GM12892 (cell line): Measurements from ENCODE around the gene TMX1.

ENCODE experiments used
- DNase-seq: peaks from one replicate; pipeline ENCODE4 v3.0.0; 2011; ENCODE audit not compliant: insufficient read length
- FAIRE-seq: peaks from 2 replicates; lab custom pipeline; 2011; peaks lifted over from hg19 to GRCh38; lab: Jason Lieb, UNC
- POLR2A ChIP-seq: IDR thresholded peaks from 2 replicates; pipeline ENCODE4 v1.6.1; 2011; ENCODE audit warnings: low read depth, low read length, control low read depth
- POLR2AphosphoS5 ChIP-seq: IDR thresholded peaks from 2 replicates; pipeline ENCODE4 v1.6.1; 2011; ENCODE audit warnings: low read depth, low read length, control low read depth
- TAF1 ChIP-seq: IDR thresholded peaks from 2 replicates; pipeline ENCODE4 v1.6.1; 2011; ENCODE audit warnings: low read depth, mild to moderate bottlenecking, control low read depth, low read length, borderline replicate concordance

Gene TMX1

DNA sequence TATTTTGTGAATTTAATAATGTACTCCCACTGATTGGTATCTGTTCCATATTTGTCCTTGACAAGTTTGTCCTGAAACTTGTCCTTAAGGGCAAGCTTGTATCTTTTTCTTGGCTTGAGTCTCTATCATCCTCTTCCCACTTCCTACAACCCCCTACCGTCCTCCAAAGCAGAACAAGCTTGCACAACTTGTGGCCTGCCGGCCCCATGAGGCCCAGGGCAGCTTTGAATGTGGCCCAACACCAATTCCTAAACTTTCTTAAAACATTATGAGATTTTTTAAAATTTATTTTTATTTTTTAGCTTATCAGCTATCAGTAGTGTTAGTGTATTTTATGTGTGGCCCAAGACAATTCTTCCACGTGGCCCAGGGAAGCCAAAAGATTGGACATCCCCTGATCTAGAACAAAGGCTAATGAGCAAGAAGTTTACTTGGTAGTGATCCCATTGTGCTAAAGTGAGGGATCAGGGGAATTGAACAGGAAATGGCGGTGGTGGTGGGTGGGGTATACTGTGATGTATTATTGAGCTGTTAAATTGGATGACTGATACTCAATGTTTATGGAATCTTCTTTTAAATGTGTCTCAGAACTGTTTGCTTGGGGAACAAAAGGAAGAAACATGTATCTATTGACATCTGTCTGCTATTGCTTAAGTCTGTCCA, 37.8 kb downstream of the TMX1 start:
- FAIRE-seq (no peak), DNase-seq (no peak)
- no peak for TF ChIP-seq POLR2A
- no peak for TF ChIP-seq POLR2AphosphoS5
- TF ChIP-seq TAF1: no peak

DNA sequence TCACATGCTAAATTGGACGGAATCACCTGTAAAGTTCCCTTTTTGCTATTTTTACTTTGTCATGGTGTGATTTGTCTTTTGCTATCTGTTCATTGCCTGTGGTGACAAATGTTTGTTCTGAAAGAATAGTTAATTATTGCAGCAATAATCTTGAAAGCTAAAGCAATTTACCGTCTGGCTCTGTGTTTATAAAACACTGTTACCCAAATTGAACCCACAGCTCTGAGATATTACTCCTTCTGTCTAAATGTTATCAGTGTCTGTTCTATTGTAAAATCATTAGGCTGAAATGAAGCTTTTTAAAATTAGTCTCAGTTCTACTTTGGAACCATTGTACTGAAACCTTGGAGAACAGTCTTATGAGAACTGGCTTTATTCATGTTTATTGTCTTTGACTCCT, 42.5 kb downstream of the TMX1 start:
- peak; percentile 33 for FAIRE-seq
- DNase-seq: no peak
- TF ChIP-seq POLR2A (no peak), POLR2AphosphoS5 (no peak), TAF1 (no peak)

DNA sequence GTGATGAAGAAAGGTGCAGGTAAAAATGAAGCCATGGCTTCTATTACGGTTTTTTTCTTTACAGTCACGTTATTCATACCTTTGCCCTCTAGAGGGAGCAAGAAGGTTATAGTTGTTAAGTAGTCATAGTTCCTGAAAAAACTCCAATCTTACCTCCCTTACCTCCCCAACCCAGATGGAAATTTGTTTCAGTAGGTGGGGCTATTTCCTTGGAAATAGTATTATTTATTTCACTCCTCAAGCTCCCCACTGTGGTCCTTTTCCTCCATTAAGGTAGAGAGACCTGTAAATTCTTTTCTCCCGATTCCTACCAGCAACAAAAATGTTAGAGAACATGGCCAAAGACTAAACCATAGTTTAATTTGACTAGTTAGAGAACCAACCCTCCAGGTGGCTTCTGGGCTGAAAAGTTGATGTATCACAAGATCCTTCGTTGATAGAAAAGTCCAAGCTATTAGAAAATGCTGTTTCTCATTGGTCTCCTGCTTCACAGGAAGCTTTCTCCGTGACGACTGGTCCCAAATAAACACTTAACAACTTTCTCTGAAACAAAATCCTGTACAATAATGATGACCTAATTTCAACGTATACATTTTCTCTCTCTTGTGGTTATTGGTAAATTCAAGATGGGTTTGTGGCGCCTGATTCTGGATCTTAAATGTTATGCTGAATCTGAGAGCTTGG, 43.5 kb downstream of the TMX1 start:
- peak; percentile 82 for FAIRE-seq
- no peak for DNase-seq

DNA sequence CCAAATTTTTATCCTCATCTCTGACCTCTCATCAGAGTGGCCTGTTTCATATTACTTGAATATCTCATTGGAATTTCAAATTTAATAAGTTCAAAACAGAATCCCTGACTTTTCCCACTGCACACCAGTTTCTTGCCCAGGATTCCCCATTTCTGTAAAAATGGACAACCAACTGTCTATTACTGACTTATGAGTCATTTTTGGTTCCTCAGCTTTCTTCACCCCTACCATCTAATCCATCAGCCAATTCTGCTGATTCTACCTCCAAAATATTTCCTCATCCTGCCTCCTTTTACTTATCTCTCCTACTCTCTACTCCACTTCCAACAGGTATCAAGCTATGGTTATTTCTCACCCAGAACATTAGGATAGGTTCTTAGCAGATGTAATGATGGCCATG, 44.2 kb downstream of the TMX1 start:
- TF ChIP-seq POLR2A (no peak), TAF1 (no peak)
- DNase-seq (no peak), FAIRE-seq (no peak)

More for the DNA sequence above, 43.5 kb downstream of the TMX1 start:
- TF ChIP-seq TAF1 (no peak), POLR2AphosphoS5 (no peak), POLR2A (no peak)

DNA sequence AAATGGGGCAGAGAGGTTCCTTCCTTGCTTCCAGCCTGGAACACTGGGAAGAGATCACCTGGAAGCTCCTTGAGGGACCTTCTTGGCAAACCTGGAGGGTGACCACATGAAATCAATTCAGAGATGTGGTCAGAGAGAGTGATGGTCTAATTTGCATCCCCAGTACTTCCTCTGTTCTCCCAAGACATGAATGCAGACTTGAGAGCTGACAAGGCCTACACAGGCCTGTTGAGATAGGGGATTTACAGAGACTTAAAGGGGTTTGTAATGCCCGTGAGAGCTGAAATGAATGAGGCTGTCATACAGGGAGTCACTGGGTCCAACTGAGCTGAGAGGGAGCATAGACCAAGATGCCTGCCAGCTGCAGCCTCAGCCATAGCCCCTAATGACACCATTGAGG, 45.1 kb downstream of the TMX1 start:
- peak; percentile 83 for FAIRE-seq
- TF ChIP-seq POLR2AphosphoS5 (no peak), POLR2A (no peak), TAF1 (no peak)
- DNase-seq: no peak

DNA sequence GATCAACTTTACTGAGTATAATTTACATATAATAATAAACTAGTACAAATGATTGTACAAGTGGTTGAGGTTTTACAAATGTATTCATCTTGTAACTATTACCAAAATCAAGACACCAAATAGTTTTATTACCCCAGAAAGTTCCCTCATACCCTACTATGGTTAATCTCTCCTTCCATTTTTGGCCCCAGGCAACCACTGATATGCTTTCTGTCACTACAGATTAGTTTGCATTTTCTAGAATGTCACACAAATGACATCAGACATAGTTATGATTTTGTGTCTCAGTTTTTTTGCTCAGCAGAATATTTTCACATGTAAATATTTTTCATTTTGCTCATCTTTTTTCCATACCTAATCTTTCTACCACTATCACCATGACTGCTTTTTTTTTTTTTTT, 49.1 kb downstream of the TMX1 start:
- no peak for DNase-seq
- TF ChIP-seq POLR2A (no peak), TAF1 (no peak), POLR2AphosphoS5 (no peak)
- no peak for FAIRE-seq

DNA sequence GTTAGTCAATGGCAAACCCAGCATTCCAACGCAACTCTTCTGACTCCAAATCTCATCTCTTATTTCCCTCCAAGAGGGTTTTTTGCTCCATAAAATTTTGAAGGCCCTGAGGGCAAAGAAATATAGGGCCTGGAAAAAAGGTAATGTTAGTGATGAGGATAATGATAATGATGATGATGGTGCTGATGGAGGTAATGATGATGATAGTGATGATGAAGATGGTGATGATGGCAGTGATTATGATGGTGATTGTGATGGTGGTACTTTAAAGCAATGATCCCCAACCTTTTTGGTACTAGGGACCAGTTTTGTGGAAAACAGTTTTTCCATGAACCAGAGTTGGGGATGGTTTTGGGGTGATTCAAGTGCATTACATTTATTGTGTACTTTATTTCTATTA, 50.1 kb downstream of the TMX1 start:
- no peak for DNase-seq
- TF ChIP-seq POLR2AphosphoS5 (no peak), POLR2A (no peak), TAF1 (no peak)
- no peak for FAIRE-seq

DNA sequence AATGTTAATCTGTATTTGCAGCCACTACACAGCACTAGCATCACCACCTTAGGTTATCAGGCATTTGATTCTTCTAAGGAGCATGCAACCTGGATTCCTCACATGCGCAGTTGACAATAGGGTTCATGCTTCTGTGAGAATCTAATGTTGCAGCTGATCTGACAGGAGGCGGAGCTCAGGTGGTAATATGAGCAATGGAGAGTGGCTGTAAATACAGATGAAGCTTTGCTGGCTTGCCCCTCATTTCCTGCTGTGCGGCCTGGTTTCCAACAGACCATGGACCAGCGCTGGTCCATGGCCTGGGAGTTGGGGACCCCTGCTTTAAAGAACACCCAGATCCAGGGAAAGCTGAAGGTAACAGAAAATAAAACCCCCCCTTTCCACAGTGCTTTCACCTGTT, 51.0 kb downstream of the TMX1 start:
- no peak for FAIRE-seq
- TF ChIP-seq POLR2A: no peak
- DNase-seq: no peak

DNA sequence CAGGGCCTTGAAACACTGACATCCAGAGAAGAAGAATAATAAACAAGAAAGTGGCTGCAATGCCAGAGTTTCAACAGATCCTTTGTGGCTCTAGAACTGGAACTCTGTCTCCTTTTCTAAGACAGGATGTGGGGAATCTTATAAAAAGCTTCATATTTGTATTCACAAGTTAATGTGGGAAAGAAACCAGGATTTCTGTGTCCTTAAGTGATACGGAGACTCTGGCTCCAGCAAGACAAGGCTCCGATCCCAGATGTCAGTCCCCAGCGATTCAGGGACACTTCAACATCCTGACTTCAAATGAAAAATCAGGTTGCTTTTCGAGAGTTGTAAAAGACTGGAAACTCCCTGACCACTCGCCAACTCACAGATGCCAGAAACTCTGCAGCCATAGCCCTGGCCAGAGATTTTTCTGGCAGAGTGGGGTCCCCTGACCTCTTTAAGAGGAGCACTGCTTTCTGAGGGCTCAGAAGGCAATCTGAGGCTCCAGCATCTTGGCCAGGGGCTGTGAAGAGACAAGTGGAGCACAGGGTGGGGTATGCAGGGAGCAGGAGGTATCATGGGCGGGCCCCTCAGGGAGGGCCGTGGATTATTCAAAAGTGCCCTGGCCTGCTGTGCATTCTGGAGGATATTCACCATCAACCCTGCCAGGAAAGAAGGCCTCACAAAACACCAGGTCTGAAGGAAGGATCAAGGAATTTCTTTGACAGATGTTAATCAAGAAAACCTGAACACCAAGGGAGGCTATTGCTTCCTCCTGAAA, 53.3 kb downstream of the TMX1 start:
- DNase-seq: no peak
- no peak for FAIRE-seq

DNA sequence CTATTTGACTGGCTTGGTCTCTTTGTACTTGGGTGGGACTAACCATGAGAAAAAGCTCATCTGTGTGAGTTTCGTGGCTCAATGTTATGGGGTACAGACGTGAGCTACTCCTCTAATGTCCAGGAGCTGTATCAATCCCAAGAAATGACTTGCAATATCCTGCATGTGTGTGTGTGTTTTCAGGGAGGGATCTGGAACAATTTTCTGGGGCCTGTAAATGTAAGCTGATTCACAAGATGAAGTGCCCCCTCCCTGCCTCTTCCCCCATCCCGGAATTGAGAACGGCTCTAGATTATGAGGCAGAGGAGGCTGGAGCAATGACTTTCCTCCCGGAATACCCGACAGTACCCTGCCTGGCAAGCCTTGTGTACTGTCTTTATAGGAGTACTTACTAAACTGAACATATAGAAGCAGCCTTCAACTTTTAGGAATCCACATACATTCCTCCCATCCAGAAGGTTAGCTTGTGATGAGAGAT, 53.9 kb downstream of the TMX1 start:
- DNase-seq: no peak
- FAIRE-seq: no peak
- TF ChIP-seq TAF1 (no peak), POLR2AphosphoS5 (no peak), POLR2A (no peak)

More for the DNA sequence above, 53.3 kb downstream of the TMX1 start:
- TF ChIP-seq TAF1: no peak
- TF ChIP-seq POLR2A: no peak
- no peak for TF ChIP-seq POLR2AphosphoS5

DNA sequence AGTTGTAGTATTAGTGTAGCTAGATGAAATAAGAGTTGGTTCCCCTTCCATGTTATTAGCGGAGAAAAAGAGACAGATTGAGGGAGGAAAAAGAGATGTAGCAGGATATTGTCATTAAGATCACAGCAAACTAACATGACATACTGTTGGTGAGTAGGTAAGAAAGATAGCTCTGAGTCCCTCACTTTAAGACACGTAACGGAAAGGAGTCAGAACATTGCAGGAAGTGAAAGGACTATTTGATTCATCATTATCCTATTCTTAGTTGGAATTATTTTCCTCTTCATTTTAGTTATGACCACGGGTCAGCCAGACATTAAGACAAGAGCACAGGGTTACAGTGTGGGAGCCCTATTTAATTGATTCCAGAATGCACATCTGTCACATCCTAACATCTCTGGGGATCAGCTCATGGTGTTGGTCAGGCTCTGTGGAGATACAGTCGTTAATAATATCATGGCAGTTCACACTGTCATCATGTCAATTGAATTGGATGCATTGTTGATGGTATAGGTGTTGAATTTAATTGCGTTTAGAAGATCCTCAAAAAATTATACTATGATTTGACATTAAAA, 55.0 kb downstream of the TMX1 start:
- TF ChIP-seq TAF1 (no peak), POLR2AphosphoS5 (no peak), POLR2A (no peak)
- DNase-seq (no peak), FAIRE-seq (peak; percentile 63)
